ENCODE data around the gene APOL2. TPM values are rescaled to one million over a fixed set of nuclear protein-coding genes. Genes with fewer than 3 reads are reported as not detected.

The APOL2 gene
- total RNA-seq, 1 donor from 2014 or later, result 56.7 TPM

- intact Hi-C loops (cut with micrococcal nuclease), result no loop called here
- ATAC-seq (no peak), DNase-seq (no peak)
Measured at GRCh38 chr22:36185828-36186624, 53.3 kb downstream of the APOL2 start.

- DNase-seq, result no peak
- no peak for ATAC-seq
- intact Hi-C loops (cut with micrococcal nuclease), result no loop called here
Measured at GRCh38 chr22:36184433-36185025, 54.8 kb downstream of the APOL2 start.

- DNase-seq, result no peak
- no peak for ATAC-seq
- intact Hi-C loops (cut with micrococcal nuclease), result no loop called here
Measured at GRCh38 chr22:36183446-36183845, 55.9 kb downstream of the APOL2 start.

GRCh38 chr22:36182857-36183256 is 56.5 kb downstream of the APOL2 start:
- DNase-seq (no peak), ATAC-seq (no peak)
- intact Hi-C loops (cut with micrococcal nuclease), result no loop called here

GRCh38 chr22:36182056-36182455 is 57.3 kb downstream of the APOL2 start:
- ATAC-seq, result no peak
- DNase-seq, result no peak
- intact Hi-C loops (cut with micrococcal nuclease), result no loop called here

GRCh38 chr22:36180928-36181327 is 58.4 kb downstream of the APOL2 start:
- DNase-seq, result no peak
- ATAC-seq, result no peak
- intact Hi-C loops (cut with micrococcal nuclease), result no loop called here

- DNase-seq, result peak; percentile 94
- intact Hi-C loops (cut with micrococcal nuclease), result no loop called here
- ATAC-seq, result peak; percentile 96
Measured at GRCh38 chr22:36180038-36180880, 59.1 kb downstream of the APOL2 start.

- ATAC-seq, result no peak
- intact Hi-C loops (cut with micrococcal nuclease), result no loop called here
- no peak for DNase-seq
Measured at GRCh38 chr22:36177160-36177559, 62.2 kb downstream of the APOL2 start.

Small RNA genes within 50 kb of the gene (microRNA-seq; reads per million reads assigned to microRNA genes)
- not detected for gene MIR6819 (ENCODE audit: borderline number of aligned reads)

Other genes with a start within 250 kb of the APOL2 start
- gene RBFOX2, start 210.7 kb downstream of the APOL2 start, total RNA-seq, result 76.7 TPM
- gene APOL3, start 78.8 kb downstream of the APOL2 start, total RNA-seq, result 29.5 TPM
- 3.8 TPM for gene APOL4, start 37.7 kb downstream of the APOL2 start, total RNA-seq
- 17.6 TPM for gene APOL1, start 13.6 kb upstream of the APOL2 start, total RNA-seq
- gene MYH9, start 148.4 kb upstream of the APOL2 start, total RNA-seq, result 161 TPM
- gene TXN2, start 242.1 kb upstream of the APOL2 start, total RNA-seq, result 131 TPM